T-helper 22 cell (primary cell): ENCODE results near the gene GPC5.
"Not testable (repeated sequence)": the region's sequence is repeated elsewhere in the genome, so short reads cannot be mapped to it uniquely, and the experiment has no call there.

ENCODE experiments used
- DNase-seq: peaks from one replicate; pipeline ENCODE4 v3.0.0-alpha.2; 2020; ENCODE audit warnings: low read depth

Gene GPC5

GRCh38 chr13:91781982-91782691 is 383.7 kb downstream of the GPC5 start:
- DNase-seq = not testable (repeated sequence)

DNA sequence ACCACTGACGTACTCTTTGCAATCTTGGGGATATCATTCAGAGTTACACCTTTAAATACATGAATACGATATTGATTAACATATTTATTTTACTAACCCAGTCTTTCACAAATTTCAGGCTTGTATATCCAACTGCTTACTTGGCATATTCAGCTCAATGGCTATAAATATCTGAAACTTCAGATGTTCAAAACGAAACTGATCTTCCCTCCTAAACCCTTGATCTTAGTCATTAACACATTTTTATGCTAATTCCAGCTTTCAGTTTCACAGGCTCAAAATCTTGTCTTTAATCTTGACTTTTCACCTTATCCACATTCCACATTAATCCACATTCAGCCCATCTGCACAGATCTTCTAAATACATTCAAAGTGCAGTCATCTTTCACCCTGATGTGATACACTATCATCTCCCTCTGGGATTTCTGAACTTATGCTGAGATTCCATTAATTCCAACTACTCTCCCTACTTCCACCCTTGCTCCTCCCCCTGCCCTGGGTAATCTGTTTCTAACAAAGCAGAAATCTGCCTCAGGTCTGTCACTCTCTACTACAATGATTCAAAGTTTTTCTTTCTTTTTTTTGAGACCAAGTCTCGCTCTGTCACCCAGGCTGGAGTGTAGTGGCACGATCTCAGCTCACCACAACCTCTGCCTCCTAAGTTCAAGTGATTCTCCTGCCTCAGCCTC is 387.2 kb downstream of the GPC5 start:
- no peak for DNase-seq

DNA sequence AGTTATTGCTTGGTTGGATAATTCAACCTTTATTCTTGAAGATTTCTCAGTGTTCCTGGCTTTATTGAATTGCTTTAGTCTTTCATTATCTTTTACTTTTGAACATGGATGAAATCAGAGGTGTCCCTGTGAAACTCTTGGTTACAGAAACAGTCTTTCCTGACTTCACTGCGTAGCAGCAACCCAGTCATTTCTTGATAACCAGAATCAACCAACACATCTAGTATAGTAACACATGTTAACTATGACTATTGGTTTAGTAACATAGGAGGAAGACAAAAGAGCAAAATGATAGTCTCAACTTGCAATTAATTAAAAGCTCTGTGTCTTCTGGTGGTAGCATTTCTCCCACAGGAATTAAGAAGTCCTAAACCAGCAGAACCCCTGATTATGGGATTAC is 393.6 kb downstream of the GPC5 start:
- no peak for DNase-seq

DNA sequence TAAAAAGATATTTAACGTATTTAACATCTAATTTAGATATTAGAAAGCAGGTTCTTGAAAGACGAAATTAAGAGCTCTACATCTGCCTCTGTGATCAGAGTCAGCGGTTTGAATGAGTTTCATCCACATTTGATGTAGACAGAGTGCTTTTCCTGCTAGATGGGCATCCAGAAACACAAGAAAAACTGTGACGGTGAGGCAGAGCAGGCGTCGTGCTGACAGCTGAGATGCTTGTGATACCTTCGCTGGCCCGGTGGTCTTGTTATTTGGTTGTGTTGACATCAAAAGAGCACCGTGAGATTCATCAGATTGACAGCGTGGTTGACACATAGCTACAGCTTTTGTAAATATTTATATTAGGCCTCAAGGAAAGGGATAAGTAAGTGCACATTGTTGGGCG is 399.1 kb downstream of the GPC5 start:
- no peak for DNase-seq

DNA sequence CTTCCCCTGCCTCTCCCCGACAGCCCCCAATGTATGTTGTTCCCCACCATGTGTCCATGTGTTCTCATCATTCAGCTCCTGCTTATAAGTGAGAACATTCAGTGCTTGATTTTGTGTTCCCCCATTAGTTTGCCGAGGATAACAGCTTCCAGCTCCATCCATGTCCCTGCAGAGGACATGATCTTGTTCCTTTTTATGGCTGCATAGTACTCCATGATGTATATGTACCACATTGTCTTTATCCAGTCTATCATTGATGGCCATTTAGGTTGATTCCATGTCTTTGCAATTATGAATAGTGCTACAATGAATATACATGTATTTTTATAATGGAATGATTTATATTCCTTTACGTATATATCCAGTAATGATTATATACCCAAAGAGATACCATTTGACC is 399.9 kb downstream of the GPC5 start:
- DNase-seq = not testable (repeated sequence)

DNA sequence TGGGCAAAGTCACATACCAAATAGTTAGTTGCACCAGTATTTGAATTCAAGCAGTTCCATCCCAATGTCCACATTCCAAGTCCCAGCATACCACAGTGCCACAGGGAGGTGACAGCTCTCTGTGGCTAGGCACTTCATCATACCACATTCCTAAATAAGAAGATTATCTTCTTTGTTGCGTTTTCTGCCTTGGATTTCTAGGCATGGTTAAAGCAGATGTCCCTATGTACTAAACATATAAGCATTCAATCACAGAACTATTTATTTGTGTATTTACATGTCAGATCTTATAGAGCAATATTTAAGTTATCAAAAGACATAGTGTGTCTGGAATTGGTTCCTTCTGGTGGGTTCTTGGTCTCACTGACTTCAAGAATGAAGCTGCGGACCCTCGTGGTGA is 403.4 kb downstream of the GPC5 start:
- not testable (repeated sequence) for DNase-seq

GRCh38 chr13:91802957-91803356 is 404.5 kb downstream of the GPC5 start:
- no peak for DNase-seq

DNA sequence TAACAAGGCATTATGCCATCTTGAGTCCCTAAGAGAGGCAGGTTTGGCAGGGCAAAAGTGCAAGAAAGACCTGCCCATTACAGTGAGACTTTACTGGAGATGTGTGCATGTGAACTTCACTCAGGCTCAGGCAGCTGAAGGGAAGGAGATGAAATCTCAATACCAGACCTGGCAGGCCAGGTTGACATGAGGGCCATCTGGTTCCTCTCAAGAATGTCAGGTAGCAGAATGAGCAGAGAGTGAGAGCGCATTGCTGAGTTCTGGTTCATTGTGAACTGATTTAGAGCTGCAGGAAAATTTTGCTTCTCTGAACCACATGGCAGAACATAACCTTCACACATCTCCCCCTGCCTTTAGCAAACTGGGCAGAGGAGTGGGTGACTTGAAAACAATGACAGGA is 406.3 kb downstream of the GPC5 start:
- no peak for DNase-seq

DNA sequence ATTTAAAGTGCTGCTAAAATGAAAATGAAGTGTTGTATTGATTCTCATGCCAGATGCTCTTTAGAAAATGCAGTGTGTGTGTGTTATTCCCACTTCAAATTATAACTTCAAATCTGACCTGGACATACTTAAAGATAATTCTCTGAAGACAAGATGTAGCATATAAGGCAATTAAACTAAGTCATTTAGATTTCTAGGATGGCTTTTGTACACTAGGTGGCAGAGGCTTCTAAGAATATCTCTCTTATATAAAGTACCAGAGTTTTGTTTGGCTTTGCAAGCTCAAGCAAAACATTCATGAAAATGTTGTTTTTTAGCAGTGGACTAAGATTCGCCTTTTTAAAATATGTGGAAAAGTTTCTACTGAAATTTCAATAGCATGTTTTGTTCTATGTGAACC is 407.2 kb downstream of the GPC5 start:
- DNase-seq = no peak

DNA sequence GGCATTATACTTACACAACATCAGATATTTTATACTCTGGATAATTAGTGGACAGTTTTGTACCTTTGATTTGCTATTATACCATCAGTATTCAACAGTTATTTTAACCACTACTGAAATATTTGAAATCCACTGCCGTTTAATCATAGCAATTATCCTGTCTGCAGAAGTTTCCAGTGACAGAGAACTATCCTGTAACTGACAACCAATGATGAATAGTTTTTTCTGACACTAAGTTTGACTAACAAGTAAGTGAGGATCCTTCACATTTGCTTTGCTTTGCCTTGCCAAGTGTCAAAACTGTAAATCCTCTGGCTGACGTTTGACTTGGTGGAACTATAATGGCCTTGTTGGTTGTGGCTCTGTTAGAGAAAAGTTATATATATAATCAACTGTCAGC is 410.7 kb downstream of the GPC5 start:
- DNase-seq = no peak

- DNase-seq = no peak
These were observed 414.8 kb downstream of the GPC5 start for GRCh38 chr13:91813253-91813652.

DNA sequence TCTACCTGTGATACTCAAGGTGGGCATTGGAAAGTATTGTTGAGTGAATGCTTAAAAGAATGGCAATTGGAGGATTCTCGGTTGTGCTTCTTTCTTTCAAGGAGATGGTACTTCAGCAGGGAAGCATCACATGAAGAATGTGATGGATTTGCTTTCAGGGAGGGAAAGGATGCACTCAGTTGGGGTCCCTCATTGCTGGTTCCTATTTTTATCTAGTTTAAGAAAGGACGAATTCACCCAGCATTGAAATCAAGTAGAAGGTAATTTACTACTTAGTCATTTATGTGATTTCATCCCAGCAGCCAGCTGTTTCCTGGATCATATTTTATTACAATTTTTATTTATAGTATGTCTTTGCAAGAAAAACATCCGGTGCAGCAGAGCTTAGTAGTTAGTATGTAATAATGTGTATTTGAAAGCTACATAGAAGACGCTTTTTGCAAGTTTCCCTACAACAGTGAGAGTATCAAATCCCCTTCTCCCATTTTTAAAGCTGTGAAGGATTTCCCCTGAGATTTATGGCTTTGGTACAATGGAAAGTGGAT is 417.9 kb downstream of the GPC5 start:
- DNase-seq = no peak

DNA sequence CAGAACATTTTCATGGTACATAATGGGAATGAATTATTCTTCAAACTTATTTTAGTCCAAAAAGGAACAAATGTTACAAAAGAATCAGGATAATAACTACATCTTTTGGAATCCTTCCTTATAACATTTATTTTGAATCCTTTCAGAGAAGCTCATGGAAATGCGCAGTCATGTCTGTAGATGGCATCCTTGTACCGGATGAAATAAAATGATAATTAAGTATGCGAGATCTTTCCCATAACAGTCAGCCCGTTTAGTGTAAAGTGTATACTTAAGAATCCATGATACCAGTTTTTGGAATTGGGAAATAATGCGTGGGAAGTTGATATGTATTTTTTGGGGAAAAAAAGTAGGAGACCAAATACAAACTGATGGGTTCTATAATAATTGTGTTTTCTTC is 418.8 kb downstream of the GPC5 start:
- no peak for DNase-seq

- DNase-seq = no peak
These were observed 426.0 kb downstream of the GPC5 start for GRCh38 chr13:91824416-91824815.

DNA sequence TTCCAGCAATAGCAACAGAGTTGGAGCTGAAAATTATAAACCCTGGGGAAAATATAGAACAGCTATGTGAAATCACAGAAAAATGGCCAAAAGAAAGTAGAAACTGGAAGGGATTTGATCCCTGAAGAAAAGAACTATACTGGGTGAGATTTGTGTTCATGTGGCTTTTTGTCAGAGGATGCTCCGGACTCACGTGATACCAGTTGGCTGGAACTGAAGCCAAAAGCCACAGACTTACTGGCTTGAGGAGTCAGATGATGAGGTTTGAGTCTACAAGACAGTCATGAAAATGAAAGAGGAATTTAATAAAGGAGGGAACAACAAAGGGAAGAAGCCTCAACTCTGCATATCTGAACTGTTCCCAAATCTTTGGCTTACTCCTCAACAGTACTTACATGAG is 427.1 kb downstream of the GPC5 start:
- no peak for DNase-seq

DNA sequence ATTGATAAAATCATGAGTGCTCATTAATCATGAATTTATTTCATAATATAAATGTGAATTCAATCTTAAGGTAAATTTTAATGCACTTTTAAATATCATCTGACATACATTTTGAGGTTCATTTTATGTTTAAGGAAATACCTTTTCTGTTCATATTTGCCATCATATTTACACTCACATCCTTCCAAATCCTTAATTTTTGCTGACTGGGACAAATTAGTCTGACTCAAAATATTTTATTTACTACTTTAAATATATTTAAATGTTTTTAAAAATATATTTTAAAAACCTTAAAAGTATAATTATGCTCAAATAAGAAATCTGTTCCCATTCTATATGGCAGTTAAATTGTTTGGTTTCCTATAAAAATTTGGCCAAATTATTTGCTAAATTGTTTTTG is 438.1 kb downstream of the GPC5 start:
- no peak for DNase-seq

GRCh38 chr13:91845612-91846011 is 447.2 kb downstream of the GPC5 start:
- DNase-seq = no peak

GRCh38 chr13:91863699-91864098 is 465.3 kb downstream of the GPC5 start:
- no peak for DNase-seq

GRCh38 chr13:91868351-91868750 is 469.9 kb downstream of the GPC5 start:
- DNase-seq = no peak

GRCh38 chr13:91878491-91878890 is 480.1 kb downstream of the GPC5 start:
- DNase-seq = no peak

DNA sequence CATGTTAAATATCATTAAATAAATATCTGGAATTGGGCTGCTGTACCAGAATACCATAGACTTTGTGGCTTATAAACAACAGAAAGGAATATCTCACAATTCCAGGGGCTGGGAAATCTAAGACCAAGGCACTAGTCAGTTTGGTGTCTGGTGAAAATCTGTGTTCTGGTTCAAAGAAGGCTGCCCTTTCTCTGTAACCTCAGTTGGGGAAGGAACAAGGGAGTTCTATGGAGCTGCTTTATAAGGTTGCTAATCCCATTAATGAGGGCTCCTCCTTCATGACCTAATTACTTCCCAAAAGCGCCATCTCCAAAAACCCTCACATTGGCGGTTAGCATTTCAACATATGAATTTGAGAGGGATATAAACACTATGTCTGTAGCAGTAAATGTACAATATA is 480.9 kb downstream of the GPC5 start:
- DNase-seq = no peak

DNA sequence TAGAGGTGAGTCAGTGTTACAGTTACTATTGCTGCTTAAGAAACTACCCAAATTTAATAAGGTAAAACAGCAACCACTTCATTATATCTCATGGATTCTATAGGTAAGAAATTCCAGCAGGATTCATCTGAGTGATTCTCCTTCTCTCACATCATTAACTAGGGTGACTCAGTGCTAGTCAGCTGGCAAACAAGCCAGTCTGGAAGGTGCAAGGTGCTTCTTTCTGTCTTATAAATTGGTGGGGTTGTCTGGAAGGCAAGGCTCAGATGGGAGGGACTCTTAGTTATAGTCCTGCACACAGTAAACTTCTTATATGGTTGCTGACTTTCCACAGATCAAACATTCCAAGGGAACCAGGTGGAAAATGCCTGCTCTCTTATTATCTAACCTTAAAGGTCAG is 484.5 kb downstream of the GPC5 start:
- no peak for DNase-seq

DNA sequence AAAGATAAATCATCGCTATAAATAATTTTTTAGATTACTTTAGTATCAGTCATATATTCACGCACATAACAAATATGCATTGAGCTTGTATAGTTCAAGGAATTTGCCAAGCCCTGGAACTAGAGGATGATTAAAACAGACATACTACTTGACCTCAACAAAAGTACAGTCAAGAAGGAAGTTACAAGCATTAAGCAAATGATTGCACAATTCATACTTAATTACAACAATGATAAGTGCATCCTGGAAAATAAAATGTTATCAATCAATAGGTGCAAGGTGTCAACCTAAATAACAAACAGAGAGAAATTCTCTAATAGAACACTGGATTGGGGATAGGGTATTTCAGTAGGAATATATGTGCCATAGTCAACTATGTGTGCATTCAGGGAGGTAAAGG is 491.2 kb downstream of the GPC5 start:
- DNase-seq = no peak

- no peak for DNase-seq
These were observed 492.7 kb downstream of the GPC5 start for GRCh38 chr13:91891141-91891540.
